ENCODE measurements around the gene TBC1D12.
"Not testable (repeated sequence)": the region's sequence is repeated elsewhere in the genome, so short reads cannot be mapped to it uniquely, and the experiment has no call there.

The TBC1D12 gene

DNA sequence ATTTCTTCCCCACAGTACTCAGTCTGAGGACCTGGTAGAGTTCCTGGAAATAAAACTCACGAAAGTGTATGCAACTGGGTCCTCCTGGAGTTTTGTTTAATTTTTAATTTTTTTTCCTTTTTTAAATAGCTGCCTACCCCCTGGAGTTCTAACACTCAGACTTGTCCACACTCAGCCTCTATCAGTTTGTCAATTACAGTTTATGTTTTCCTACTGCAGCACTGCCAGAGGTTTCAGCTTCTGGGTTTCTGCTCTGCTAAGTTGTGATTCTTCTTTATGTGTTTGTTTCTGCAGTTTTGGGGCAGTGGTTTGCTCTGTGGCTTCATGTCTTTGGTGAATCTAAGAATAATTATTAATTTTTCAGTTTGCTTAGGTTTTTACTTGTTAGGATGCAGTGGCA, 59.2 kb downstream of the TBC1D12 start:
- no peak for DNase-seq

DNA sequence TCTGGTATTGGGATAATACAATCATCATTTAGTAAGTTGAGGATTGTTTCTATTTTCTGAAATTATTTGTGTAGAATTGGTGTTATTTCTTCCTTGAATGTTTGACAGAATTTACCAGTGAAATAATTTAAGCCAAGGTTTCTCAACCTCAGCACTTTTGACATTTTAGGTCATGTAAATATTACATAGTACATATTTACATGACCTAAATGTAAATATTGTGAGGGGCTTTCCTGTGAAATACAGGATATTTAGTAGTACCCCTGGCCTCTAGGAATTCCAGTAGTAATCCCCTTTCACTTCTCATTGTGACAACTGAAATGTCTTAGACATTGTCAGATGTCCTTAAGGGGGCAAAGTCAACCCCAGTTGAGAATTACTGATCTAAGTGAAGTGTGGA, 59.8 kb downstream of the TBC1D12 start:
- no peak for DNase-seq

DNA sequence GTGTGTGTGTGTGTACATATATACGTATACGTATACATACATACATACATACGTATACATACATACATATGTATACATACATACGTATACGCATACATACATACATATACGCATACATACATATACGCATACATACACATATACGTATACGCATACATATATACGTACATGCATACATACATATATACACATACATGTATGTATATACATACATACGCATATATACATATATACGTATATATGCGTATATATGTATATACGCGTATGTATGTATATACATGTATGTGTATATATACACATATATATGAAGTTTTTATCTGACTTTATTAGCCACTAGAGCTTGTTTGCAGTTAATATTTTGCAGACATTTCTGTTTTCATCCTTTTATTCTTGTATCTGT, 63.3 kb downstream of the TBC1D12 start:
- DNase-seq, result no peak

DNA sequence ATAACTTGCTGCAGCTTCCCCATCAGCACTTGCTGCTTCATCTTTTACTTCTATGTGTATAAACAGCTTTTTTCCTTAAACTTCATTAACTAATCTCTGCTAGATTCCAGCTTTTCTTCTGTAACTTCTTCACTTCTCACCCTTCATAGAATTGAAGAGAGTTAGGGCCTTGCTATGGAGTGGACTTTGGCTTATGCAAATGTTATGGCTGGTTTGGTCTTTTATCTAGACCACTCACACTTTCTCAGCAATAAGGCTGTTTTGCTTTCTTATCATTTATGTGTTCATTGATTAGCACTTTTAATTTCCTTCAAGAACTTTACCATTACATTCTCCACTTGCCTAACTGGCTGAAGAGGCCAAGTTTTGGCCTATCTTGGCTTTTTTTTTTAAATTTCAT, 79.1 kb downstream of the TBC1D12 start:
- no peak for DNase-seq

DNA sequence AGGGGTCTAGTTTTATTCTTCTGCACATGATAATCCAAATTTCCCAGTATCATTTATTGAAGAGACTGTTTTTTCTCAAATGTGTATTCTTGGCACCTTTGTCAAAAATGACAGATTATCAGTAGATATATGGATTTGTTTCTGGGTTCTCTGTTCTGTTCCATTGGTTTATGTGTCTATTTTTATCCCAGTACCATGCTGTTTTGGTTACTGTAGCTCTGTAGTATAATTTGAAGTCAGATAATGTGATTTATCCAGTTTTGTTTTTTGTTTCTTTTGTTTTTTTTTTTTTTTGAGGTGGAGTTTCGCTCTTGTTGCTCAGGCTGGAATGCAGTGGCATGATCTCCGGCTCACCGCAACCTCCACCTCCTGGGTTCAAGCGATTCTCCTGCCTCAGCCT, 81.6 kb downstream of the TBC1D12 start:
- DNase-seq, result no peak

DNA sequence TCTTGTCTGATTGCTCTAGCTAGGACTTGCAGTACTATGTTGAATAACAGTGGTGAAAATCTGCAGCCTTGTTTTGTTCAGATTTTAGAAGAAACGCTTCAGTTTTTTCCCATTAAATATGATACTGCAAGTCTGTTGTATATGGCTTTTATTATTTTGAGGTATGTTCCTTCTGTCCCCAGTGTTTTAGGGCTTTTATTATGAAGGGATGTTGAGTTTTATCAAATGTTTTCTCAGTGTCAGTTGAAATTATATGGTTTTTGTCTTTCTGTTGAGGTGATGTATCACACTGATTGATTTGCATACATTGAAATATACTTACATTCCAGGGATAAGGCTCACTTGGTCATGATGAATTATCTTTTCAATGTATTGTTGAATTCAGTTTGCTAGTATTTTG, 82.8 kb downstream of the TBC1D12 start:
- no peak for DNase-seq

DNA sequence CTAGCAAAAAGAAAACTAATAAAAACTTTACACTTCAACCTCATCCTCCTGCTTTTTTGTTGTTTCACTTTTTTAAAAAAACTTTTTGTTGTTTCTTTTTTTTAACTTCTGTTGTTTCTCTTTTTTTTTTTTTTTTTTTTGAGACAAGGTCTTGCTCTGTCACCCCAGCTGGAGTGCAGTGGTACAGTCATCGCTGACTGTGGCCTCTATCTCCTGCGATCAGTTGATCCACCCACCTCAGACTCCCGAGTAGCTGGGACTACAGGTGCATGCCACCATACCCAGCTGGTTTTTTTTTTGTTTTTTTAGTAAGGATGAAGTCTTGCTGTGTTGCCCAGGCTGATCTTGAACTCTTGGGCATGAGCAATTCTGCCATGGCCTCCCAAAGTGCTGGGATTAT, 85.2 kb downstream of the TBC1D12 start:
- no peak for DNase-seq

DNA sequence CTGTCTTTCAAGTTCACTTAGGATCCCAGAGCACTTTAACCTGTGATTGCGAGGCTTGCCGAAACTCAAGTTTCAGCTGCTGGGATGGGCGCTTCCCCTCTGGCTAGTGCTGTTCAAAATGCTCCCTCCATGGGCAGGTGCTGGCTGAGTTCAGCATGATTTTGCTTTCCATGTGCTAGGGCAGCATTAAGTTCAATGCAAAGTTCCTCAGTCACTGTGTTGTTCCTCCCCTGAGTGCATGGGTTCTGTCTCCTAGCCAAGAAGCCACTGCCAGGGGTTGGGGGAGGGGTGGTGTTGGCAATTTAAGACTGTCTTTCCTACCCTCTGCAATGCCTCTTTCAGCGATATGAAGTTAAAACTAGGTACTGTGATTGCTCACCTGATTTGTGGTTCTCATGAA, 86.8 kb downstream of the TBC1D12 start:
- no peak for DNase-seq

DNA sequence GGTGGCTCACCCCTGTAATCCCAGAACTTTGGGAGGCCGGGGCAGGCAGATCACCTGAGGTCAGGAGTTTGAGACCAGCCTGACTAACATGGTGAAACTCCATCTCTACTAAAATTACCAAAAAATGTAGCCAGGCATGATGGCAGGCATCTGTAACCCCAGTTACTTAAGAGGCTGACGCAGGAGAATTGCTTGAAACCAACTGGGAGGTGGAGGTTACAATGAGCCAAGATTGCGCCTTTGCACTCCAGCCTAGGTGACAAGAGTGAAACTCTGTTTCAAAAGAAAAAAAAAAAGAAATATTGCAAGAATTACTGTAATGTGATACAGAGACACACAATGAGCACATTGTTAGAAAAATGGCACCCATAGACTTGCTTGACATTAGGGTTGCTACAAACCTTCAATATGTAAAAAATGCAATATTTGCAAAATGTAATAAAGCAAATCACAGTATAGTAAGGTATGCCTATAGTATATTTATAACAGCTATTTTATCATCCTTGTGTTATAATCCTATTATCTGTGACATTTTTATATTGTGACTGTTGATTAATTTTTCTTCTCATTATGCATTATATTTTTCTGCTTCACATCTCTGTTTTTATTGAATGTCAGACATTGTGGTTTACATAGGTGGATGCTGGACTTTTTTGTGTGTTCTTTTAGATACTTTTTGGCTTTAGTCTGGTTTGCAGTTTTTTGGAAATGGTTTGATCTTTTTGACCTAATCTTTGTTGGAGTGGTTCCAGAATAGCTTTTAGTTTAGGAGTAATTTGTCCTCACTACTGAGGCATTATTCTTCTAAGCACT, 87.8 kb downstream of the TBC1D12 start:
- no peak for DNase-seq

DNA sequence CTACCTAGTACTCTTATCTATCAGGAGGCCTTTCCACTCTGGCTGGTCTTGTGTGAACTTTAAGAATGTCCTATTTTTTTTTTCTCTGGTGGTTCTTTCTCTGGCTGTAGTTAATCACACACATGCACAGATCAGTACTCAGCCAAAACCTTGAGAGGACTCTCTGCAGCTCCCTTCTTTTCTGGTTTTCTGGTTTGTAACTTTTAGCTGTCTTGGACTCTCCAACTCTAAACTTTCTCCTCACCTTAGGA, 88.4 kb downstream of the TBC1D12 start:
- DNase-seq, result no peak

DNA sequence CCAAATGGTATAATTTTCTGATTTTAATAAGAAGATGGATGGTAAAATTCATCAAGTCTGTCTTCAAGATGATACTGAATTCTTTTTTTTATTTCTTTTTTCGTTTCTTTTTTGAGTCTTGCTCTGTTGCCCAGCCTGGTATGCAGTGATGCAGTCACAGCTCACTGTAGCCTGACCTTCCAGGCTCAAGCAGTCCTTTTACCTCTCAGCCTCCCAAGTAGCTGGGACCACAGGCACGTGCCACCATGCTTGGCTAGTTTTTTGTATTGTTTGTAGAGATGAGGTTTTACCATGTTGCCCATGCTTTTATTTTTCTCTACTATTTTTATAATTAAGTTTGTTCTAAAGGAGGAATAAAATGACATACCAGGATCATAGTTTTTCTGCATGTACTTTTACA, 91.1 kb downstream of the TBC1D12 start:
- DNase-seq, result no peak

DNA sequence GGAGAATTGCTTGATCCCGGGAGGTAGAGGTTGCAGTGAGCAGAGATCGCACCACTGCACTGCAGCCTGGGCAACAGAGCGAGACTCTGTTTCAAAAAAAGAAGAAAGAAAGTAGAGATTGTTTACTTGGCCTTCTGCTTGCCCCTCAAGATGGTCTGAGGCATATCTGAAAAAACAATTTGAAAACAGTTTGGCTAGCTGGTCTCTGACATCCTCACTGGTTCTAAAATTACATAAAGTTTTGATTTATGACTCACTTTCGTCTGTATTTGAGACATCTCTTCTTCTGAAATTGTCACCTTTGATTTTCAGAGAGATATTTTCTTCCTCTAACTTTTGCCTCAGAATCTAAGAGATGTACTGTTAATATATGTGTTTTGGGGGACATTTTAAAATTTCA, 93.7 kb downstream of the TBC1D12 start:
- DNase-seq, result no peak

DNA sequence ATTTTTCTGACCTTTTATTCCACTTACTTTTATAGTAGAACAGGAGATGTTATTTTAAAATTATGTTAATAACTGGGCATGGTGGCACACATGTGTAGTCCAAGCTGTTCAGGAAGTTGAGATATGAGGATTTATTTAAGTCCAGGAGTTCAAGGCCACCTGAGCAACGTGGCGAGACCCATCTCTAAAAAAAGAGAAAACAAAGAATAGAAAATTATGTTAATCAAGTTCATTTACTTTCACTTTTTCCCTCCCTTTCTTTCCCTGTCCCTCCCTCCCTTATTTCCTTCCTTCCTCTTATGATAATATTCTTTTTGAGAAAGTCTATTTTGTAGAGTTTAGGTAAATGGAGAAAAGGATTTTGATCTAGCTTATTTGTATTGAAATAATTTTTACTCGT, 94.3 kb downstream of the TBC1D12 start:
- DNase-seq, result no peak

DNA sequence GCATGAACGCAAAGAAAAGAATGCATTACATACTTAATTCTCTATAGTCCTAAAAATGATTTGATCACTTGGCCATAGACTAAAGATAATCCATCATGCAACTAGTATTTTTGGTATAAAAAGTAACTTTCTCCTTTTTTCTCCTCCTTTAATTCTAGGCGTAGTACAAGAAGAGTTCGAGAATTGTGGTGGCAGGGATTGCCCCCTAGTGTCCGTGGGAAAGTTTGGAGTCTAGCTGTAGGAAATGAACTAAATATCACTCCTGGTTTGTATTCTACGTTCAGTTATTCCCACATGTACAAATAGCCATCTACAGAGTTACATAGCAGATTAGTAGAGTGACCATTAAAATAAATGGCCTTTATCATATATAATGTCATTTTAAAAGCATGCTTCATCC, 97.7 kb downstream of the TBC1D12 start:
- peak; percentile 12 for DNase-seq

DNA sequence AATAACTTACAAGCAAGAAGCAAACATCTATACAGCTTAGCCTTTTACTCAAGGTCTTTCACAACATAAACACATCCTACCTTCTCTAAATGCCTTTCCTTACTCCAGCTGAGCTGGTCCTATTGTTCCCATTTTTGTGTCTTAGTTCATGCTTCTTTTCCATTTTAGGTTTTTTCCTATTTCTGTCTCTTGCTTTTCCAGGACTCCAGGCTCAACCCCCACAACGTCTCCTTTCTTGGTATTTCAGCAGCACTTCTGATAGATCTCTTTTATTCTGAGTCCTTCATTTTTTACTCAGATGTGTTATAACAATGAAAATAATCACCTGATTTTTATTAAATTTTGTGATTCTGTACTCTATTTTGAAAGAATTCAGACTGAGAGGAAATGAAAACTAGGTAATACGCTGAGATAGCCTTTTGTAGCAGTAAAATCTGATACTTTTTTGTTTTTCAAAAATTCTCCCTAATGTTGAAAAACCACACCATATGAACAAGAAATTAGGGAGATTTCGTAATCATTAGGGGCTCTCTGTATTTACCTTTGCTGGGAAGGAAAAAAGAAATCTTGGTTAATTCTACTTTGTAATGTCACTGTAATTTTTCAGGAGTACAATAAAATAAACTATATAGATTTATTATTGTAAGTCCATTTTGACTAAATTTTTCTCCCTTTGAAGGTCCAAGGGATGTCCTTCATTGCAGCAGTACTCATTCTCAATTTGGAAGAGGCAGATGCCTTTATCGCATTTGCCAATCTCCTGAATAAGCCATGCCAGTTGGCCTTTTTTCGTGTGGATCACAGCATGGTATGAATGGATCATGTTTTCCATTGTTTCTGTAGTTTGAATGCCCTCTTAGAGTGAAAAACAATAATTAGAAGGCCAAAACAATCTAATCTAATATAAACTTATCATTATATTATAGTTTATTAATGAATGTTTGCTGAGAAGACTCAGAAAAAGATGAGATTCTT, 119.2 kb downstream of the TBC1D12 start:
- DNase-seq, result no peak

DNA sequence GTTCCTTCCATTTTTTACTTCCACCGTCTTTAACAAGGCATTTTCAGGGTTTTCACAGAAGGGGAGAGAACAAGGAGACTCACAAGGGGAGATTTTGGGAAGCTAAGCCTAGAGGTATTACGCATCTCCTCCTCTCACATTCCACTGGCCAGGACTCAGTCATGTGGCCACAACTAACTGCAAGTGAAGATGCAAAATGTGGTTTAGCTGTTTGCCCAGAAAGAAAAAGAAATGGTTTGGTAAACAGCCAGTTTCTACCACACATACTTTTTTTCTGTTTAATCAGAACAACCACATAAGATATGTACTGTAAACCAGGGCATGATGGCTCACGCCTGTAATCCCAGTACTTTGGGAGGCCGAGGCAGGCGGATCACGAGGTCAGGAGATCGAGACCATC, 121.8 kb downstream of the TBC1D12 start:
- no peak for DNase-seq

DNA sequence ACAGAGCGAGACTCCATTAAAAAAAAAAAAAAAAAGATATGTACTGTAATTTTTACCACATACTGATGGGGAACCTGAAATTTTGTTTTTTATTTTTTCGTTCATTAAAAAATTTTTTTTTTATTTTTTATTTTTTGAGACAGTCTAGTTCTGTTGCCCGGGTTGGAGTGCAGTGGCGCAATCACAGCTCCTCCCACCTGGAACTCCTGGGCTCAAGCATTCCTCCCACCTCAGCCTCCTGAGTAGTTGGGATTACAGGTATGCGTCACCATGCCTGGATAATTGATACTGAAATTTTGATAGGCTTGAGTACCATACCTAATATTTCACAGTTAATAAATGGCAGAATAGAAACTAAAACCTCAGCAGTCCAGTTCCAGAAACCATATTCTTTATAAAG, 122.4 kb downstream of the TBC1D12 start:
- DNase-seq, result no peak

DNA sequence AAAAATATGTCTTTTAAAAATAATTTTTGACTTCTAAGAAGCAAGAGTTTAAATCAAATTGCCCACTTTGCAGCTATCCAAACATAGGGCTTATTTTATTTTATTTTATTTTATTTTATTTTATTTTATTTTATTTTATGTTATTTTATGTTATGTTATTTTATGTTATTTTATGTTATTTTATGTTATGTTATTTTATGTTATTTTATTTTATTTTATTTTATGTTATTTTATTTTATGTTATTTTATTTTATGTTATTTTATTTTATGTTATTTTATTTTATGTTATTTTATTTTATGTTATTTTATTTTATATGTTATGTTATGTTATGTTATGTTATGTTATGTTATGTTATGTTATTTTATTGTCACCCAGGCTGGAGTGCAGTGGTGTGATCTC, 129.2 kb downstream of the TBC1D12 start:
- DNase-seq, result not testable (repeated sequence)

DNA sequence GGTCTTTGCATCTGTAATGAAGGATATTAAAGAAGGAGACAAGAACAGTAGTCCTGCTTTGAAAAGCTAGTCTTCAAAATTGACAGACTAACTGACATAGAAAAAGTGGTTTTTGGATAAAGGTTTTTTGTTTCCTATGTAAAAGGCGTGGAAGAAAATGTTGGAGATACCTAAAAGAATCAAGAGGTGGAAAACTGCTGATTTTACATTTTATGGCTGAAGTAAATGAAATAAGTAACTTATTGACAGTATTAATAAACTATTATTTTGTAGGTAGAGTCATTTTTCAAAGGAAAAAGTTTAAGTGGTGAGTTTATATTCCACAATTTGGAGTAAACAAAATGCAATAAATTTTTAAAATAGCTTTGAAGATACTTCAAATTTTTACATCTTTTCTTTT, 130.7 kb downstream of the TBC1D12 start:
- DNase-seq, result no peak

DNA sequence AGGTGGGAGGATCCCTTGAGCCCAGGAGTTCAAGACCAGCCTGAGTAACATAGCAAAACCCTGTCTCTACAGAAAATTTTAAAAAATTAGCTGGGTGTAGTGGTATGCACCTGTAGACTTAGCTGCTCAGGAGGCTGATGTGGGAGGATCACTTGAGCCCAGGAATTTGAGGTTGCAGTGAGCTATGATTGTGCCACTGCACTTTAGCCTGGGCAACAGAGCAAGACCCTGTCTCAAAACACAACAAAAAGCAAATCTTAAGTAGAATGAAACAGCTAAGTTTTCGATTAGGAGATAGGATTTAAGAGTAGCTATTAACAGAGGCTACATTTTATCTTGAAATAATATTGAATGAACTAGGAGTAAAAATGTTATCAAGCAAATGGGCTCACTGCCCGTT, 139.9 kb downstream of the TBC1D12 start:
- not testable (repeated sequence) for DNase-seq

DNA sequence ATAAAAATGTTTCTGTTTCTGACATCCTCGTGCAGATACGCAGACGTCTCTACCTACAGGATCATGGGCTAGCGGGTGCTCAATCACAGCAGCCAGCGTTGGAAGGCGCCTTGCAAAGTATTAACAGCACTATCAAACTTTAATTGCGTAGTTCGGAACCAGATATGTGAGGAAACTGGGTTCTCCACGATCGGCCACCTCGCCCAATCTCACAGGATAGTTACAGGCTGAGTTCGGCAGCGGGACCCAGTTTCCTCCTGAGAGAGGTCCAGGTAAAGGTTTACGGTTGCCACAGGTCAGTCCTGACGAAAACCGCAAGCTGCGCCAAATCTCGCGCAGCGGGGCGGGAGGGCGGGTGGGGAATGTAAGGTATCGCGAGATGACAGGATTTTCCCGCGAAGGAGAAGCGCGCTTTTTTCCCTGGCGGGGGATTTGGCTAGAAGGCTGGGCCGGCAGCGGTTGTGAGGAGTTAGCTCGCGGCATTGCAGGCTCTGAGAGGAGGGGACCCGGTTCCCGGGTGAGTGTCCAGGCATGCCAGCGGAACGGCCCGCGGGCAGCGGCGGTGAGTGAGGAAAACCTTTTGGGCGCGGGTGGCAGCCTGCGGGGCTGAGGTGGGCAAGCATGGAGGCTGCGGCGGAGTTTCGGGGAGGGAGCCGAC, 143.2 kb downstream of the TBC1D12 start, which contains the start of gene HELLS:
Gene HELLS, plus strand, starts transcription at position 398 of the 658 bp plus-strand sequence. Its CDS starts 134 bp downstream, at position 532.
- DNase-seq, result peak; percentile 84

DNA sequence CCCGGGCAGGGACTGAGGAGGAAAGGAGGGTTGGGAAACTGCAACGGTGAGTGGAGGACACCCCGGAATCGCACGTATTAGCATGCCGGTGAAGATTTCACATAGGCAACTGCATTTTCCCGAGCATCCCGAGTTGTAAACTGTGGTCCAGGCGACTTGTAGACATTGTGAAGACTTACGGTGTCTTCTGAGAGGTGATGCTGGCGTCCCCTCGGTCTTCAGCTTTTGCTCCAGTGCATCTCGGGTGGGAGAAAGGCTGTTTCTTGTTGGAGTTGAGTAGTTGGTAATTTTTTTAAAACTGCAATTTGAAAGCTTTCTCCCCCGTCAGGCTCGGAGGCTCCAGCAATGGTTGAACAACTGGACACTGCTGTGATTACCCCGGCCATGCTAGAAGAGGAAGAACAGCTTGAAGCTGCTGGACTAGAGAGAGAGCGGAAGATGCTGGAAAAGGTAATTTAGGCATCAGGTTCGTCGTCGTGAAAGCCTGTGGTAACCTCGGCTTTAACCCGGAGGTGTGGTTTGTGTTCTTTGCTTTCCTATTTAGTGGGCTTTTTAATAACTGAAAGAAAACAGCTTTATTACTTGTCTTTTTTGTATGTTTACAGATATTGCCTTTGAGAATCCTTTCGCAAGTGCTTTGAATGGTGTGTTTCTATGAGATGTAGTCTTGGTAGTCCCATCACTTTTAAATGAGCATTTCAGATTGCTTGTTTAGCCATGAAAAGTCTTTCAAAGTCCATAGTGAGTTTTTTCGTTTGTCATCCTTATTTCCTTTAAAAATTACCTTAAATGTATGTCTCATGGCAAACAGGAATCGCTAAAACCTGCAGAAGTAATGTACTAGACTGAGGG, 143.9 kb downstream of the TBC1D12 start:
- peak; percentile 40 for DNase-seq

DNA sequence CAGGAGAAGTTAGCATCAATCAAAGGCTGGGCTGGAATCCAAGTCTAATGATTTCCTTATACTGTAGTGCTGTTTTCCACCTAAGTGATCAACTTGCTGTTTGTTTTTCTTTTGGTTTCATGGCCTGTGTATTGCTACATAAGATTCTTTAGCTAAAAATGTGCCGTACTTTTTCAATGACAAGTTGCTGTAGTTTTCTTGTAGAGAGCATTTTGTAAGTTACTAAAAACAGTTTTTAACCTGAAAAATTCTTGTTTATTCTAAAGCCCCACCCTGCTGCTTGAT, 144.5 kb downstream of the TBC1D12 start:
- DNase-seq, result no peak

Measured in hematopoietic multipotent progenitor cell treated with erythropoietin and hydrocortisone succinate and interleukin-3 and kit ligand, for 8 days (in vitro differentiated cells).